GM18511 (cell line): ENCODE data around the gene KHK.

ENCODE experiments used
- ATAC-seq: cut with Tn5 transposase; IDR thresholded peaks from one replicate; pipeline ENCODE4 v1.9.1; 2021; ENCODE audit warnings: mild to moderate bottlenecking, moderate library complexity; ENCODE audit not compliant: unreplicated experiment

Gene KHK

DNA sequence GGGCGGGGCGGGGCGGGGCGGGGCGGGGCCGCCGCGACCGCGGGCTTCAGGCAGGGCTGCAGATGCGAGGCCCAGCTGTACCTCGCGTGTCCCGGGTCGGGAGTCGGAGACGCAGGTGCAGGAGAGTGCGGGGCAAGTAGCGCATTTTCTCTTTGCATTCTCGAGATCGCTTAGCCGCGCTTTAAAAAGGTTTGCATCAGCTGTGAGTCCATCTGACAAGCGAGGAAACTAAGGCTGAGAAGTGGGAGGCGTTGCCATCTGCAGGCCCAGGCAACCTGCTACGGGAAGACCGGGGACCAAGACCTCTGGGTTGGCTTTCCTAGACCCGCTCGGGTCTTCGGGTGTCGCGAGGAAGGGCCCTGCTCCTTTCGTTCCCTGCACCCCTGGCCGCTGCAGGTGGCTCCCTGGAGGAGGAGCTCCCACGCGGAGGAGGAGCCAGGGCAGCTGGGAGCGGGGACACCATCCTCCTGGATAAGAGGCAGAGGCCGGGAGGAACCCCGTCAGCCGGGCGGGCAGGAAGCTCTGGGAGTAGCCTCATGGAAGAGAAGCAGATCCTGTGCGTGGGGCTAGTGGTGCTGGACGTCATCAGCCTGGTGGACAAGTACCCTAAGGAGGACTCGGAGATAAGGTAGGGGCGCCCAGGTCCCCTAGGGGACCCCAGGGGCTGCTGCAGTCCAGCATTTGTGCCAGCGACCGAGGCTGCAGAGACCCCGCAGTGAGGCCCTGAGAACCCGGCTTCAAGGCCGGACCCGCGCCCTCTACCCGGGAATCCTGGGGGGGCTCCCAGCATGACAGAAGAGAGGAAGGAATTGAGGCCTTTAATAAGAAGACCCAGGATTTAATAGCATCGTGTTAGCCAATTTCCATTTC, at the start of gene KHK:
KHK (plus strand) TSS at position 49 of the 870 bp plus-strand sequence; CDS start at position 537, 488 bp downstream.
- ATAC-seq: peak; percentile 12

DNA sequence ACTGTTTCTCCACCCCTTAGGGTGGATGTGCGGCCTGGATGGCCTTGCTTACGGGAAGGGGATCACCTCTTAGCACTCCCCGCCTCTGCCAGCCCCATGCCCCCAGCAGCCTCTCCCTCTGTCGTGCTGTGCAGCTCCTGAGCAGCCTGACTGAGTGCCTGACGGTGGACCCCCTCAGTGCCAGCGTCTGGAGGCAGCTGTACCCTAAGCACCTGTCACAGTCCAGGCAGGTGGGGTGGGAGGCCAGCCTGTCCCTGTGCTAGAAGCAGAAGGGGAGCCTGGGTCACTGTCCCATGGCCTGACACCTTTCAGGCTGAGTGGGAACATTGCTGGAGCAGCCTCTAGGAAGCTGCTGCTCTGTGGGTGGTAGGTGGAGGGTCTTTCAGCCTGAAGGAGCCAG, 48.6 kb upstream of the KHK start:
- ATAC-seq: no peak

DNA sequence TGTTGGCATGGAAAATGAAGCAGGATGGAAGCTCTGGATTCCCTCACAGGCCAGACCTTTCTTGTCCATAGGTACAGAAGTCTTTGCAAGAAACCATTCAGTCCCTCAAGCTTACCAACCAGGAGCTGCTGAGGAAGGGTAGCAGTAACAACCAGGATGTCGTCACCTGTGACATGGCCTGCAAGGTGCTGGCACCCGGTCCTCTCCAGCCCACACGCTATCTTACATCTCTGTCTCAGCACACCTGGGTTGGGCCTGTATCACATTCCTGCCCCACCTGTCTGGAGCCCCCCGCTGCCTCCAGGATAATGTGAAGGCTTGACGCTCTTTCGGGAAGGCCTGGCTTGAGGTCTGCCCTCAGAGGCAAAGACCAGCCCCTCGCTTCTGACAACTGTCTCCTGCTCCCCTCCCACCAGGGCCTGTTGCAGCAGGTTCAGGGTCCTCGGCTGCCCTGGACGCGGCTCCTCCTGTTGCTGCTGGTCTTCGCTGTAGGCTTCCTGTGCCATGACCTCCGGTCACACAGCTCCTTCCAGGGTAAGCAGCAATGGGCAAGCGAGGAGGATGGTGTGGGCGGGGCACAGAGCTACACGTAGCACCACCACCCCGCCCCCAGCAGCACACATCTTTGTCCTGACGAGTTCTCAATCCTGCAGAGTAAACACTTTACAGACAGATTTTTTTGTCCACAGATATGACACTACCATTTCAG, 47.8 kb upstream of the KHK start:
- ATAC-seq: no peak

DNA sequence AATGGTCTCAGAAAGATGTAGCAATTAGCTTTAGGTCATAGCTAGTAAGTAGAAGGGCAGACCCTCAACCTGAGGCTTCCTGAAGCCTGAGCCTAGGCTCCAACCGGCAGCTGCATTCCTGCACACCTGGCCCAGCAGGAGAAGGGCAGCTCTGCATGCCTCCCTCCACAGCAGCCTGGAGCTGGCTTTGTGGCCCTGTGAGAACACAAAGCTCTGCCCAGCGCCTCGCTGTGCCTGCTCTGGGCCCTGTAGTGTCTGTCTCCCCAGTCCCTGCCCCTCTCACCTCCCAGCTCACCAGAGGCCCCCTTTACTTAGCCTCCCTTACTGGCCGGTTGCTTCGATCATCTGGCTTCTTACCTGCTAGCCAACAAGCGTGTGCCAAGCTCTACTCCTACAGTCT, 47.1 kb upstream of the KHK start:
- no peak for ATAC-seq

DNA sequence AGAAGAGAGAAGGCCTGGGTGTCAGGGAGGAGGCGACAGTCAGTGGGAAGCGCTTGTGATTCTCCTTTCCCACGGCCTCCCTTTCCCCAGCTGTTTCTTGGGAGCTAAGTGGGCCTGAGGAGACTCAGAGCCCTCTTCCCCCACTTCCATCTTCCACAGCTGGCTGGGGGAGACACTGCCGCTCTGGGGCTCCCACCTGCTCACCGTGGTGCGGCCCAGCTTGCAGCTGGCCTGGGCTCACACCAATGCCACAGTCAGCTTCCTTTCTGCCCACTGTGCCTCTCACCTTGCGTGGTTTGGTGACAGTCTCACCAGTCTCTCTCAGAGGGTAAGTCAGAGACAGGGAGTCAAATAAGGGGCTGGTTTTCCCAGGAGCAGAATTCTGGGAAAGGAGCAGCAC, 46.7 kb upstream of the KHK start:
- no peak for ATAC-seq

DNA sequence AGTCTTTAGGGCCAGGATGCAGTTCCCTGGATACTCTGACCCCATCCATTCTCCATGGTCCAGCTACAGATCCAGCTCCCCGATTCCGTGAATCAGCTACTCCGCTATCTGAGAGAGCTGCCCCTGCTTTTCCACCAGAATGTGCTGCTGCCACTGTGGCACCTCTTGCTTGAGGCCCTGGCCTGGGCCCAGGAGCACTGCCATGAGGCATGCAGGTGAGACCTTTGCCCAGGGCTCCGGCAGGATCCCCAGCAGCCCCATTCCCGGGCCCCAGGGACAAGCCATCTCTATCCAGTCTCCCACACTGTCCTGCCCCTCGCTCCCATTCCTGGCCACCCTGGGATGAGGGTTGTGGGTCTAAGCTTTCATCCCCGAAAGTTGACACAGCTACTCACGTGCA, 46.3 kb upstream of the KHK start:
- ATAC-seq: no peak

DNA sequence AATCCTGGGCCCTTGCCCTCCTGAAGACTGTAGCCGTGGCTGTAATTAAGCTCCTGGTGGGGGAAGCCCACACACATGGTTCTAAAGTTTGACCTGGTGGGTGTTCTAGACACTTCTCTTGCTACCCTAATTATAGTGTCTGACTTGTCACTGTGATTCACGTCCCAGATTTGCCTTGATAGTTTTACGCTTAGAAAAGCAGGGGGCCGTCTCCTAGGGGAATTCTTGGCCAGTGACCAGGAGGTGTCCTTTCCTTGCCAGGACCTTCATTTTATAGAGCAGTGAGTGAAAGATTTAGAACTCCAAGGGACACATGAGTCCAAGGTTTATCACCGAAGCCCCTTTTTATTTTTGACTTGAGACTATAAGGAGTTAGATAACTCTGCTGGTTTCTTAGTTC, 44.8 kb upstream of the KHK start:
- peak; percentile 31 for ATAC-seq

DNA sequence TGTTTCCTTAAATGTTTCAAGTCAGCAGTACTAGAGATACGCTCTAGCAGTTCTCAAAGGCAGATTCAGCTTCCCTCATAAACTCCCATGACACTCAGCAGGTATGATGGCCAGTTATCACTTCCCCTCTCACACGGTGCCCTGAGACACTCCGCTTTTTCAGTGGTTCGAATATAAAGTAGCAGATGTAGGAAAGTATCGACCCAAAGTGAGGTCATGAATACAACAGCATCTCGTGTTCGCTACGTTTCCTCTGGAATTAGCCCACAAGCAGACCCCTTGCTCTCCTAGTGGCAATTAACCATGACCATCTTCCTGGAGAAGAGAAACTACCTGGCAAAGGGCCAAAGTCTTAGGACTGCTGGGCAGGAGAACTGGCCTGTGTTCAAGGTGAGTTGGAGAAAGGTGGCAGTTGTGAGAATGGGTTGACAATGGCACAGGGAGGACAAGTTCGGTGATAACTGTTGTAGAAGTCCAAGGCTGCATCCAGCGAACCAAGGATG, 44.4 kb upstream of the KHK start:
- ATAC-seq: peak; percentile 82

DNA sequence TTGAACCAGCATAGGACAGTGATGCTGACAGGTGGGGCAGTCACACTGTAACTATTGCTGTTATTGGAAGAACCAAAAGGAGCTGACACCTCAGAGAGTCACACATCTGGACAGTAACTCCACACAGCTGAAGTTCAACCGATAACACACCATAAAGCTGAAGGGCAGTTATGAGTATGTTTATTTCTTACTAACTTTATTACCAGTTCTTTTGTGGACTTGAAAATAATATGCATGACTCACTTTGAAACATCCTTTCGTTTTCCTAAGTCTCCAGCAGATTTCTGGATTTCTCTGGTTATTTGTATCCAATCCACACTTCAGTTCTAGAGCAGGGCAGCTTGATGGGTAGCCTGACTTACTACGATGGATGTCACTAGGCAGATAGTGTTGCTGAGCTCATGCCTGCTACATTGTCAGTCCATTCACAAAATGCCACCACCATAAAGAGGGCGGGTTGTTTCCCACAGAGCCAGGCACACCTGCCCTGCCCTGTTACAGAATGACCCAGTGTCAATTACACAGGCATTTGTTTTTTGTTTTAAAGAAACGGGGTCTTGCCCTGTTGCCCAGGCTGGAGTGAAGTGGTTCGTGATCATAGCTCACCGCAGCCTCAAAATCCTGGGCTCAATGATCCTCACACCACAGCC, 43.5 kb upstream of the KHK start:
- ATAC-seq: no peak

DNA sequence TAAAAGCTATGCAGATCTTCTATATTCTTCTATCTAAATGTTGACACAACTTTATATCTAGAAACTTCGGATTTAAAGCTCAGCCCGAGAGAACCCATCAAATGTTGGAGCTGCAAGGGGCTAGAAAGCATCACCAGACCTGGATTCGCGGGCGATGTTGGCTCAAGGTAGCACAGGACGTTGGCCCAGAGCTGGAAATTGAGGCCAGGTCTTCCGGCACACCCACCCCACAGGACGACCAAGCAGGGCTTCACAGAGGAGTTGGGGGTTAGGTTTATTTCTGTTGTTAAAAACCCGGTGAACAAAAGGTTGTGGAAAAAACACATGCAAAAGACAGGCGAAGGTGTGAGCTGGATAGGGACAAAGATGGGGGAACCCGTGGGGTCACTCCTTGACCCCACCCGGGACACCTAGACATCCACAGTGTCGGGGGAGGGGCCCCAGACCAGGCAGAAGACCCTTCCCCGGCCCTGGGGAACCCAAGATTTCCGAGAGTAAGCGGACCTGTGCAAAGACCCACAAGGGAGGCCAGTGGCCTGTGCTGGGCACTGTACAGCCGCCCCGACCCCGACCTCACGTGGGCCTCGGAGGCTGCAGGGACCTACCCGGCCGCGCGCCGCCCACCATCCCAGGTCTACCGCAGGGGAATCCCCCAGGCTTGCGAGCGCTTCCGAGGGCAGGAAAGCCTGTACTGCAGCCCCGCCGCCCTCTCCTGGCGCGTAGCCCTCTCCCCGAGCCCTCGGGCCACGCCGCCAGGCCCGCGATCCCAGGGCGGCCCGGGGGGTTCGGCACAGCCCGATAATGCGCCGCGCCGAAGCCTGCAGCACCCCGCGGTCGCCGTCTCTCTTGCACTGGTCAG, 36.9 kb upstream of the KHK start:
- peak; percentile 28 for ATAC-seq

DNA sequence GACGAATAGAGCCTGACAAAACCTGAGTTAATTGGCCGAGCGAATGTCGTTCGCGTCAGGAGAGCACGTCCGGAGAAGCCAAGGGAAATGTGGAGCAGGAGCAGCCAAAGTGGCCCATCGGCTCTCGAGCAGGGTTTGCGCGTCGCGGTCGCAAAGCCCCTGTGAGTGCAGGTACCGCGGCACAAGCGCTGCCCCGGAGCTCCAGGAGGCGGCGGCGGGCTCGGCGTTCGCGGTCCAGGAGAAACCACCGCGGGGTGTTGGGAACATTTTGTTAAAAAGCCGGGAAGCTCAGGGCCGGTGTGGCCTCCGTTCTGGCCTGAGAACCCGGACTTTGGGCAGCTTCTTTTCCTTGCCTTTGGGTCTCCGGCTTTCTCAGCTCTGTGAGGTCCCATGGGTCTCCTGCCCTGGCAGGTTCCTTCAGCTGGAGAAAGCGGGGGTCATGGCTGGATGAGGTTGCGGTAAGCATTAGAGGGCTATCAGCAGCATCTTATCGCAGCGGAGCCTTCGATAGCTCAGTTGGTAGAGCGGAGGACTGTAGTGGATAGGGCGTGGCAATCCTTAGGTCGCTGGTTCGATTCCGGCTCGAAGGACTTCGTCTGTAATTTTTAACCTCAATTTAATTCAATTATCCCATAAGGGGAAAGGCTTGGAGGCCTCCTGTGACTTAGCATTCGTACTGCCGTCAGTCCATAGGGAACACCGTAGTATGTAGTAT, 36.1 kb upstream of the KHK start:
- peak; percentile 64 for ATAC-seq

DNA sequence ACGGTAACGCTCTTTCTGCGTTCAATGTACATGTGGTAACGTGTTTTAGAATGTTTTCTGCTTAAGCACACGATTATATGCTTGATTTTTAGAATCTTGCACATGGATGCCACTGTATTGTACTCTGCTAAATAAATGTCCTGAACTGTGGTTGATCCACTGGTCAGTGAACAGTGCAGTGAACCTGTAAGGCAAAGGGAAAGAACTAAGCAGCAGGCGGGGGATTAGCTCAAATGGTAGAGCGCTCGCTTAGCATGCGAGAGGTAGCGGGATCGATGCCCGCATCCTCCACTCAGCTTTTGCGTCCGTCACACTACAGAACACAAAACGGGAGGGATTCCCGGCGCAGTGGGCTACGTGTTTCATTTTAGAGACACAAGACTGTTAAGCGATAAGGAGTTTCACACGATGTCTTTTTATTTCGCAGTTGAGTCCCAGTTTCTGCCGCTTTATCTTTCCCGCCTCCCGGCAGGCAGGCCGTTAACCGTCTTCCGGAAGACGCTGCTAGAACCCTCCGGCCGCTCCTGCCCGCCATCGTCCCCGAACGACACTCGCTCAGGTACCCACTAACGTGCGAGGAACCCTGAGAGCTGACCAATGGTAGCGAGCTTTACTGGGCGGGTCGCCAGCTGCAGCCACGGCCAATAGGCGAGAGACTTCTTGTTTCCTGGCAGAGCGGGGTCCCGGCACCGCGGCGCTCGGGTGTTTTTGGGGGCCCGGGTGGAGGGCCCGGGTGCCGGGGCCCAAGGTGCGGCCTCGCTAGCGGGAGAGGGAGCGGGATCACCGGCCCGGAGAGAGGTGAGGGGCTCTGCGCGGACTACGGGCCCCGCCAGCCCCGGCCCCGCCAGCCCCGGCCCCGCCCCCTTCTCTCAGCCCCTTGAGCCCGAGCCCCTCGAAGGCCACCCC, 35.3 kb upstream of the KHK start, which contains the start of gene AGBL5:
AGBL5 (plus strand) TSS at position 673 of the 906 bp plus-strand sequence. CDS start 1,291 bp downstream, outside the sequence.
- ATAC-seq: peak; percentile 73

DNA sequence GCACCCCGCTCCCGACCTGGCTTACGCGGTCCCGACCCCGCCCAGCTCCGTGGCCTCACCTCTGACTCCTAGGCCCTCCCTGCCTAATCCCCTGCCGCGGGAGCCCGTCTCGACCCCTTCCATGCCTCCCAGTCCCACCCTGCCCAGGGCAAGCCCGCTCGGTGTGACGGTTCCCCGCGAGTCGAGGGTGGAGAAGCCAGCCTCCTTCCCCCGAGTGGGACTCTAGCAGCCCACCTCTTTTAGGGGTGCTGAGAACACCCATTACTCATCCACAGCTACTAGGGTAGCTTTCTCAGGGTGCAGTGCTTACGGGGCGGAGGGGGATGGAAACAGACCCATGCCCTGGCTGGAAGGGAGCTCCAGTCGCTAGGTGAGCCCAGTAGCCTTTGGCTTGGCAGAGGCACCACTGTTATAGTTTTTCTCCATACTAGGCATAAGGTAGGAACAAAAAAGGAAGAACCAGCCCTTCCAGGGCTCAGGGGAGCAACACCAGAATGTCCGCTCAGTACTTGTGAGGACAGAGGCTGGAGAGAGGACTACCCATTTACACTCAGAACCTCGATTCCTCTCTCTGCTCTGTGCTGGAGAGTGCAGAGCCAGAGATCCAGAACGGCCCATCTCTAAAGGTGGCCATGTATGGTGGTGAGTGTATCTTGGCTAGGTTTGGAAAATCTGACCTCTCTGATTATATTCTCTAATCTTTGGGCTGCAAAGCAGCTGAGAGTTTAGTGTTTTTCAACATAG, 34.5 kb upstream of the KHK start:
- ATAC-seq: no peak

DNA sequence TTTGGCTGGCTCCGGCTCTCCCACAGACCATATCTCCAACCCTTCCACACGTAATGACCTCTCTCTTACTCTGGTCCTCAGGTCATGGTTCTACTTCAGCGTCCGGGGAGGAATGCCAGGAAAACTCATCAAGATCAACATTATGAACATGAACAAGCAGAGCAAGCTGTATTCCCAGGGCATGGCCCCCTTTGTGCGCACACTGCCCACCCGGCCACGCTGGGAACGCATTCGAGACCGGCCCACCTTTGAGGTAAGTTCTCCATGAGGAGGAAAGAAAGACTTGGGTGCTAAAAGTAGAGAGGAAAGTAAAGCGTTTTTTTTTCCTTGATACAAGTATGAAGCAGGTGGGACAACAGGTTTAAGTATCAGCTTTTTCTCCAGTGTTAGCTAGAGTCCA, 33.3 kb upstream of the KHK start:
- no peak for ATAC-seq

DNA sequence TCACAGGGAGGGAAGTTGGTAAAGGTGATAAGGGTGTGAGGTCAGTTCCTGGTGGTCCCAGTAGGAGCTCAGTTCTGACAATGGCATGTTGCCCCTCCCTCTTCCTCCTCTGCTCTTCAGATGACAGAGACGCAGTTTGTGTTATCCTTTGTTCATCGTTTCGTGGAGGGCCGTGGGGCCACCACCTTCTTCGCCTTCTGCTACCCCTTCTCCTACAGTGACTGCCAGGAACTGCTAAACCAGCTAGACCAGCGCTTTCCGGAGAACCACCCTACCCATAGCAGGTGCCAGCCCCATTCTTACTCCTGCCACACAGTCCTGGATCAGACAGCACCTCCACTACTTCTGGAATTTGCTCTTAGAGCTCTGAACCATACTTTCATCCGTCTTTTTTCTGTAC, 32.8 kb upstream of the KHK start:
- ATAC-seq: no peak

DNA sequence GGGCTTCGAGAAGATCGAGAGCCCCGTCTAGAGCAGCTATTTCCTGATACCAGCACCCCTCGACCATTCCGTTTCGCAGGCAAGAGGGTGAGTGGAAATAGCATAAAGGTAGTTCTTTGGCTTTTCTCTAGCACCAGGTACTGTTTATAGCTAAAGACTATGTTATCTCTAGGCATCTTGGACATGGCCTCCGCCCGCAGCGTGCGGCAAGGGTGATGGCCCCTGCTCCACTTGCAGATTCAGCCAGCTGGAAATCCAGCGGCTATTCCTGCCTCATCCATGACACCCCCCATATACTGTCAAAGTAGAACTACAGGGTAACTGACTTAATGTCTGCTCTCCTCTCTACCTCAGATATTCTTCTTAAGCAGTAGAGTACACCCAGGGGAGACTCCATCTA, 31.9 kb upstream of the KHK start:
- ATAC-seq: no peak

DNA sequence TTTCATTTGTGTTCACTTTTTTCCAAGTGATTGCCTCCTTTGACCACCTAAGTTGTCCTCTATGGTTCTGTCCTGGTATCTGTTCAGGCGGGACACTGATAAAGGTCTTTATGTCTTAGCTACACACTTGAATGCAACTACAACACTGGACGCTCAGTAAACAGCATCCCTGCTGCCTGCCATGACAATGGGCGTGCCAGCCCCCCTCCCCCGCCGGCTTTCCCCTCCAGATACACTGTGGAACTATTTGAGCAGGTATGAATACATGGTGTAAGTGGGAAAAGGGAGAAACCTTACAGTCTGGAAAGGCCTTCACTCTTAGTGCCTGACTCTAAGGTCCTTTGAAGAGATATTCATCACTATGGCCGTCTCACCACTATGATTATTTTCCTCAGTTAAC, 29.4 kb upstream of the KHK start:
- ATAC-seq: no peak

DNA sequence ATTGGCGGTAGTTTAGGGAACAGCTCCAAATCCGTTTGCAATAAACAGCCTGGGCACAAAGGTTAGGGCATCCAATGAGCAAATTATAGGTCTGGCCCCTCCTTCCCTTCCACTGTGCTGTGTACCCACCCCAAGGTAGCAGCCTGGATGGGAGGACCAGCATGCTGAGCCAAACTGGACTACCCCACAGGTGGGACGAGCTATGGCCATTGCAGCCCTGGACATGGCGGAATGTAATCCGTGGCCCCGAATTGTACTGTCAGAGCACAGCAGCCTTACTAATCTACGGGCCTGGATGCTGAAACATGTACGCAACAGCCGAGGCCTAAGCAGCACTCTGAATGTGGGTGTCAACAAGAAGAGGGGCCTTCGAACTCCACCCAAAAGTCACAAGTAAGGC, 28.4 kb upstream of the KHK start:
- ATAC-seq: no peak
